Progenitor cell of endocrine pancreas (in vitro differentiated cells): ENCODE measurements around the gene SLC17A9. TPM values are rescaled to one million over a fixed set of nuclear protein-coding genes. Genes with fewer than 3 reads are reported as not detected.

Experiments used
- DNase-seq: peaks from one replicate; pipeline ENCODE4 v3.0.0; 2021; ENCODE audit warnings: low spot score; ENCODE audit not compliant: unreplicated experiment
- H3K27ac Mint-ChIP-seq: 2 replicates; pipeline ENCODE4 v1.8.0; 2021; ENCODE audit warnings: mild to moderate bottlenecking, moderate library complexity, mixed read lengths
- H3K27me3 Mint-ChIP-seq: 2 replicates; pipeline ENCODE4 v1.8.0; 2021; ENCODE audit warnings: mixed read lengths
- H3K36me3 Mint-ChIP-seq: 2 replicates; pipeline ENCODE4 v1.8.0; 2022; ENCODE audit warnings: mixed read lengths; ENCODE audit not compliant: insufficient read depth
- H3K4me1 Mint-ChIP-seq: 2 replicates; pipeline ENCODE4 v1.8.0; 2021; ENCODE audit warnings: low read depth, mixed read lengths
- H3K4me3 Mint-ChIP-seq: 2 replicates; pipeline ENCODE4 v1.8.0; 2021; ENCODE audit warnings: low read depth, mild to moderate bottlenecking, moderate library complexity, mixed read lengths
- H3K9me3 Mint-ChIP-seq: 2 replicates; pipeline ENCODE4 v1.8.0; 2021; ENCODE audit warnings: low read depth, mixed read lengths
- total RNA-seq: library from RNA; stranded (reverse); gene quantifications from 2 replicates; pipeline ENCODE4 v1.2.1, GENCODE V29; 2021
- TF ChIP-seq, protein P1 (sequence below): fragments of 200-600 bp; sonication (generic); IDR thresholded peaks from one replicate; pipeline ENCODE4 v1.5.0; 2021; ENCODE audit warnings: antibody characterized with exemption, mild to moderate bottlenecking; ENCODE audit not compliant: unreplicated experiment

SLC17A9 gene
- total RNA-seq, 1 donor from 2014 or later, result 8.0 TPM

DNA sequence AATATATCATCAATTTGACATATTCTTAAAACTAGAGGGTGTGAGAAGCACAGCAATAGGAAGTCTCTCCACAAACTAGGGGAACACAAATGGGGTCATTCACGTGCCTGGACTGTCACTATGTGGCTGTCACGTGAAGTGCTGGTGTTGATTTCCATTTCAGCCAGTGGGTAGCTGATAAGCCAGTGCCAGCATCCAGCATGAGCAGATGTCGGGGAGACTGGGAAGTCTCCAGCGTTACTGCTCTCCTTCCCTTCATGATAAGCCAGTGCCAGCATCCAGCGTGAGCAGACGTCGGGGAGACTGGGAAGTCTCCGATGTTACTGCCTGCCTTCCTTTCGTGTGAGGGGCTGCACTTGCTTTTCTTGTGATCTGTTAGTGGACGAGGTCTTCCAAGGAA lies 5.6 kb upstream of the SLC17A9 start:
- H3K27me3 Mint-ChIP-seq, result no peaks in the 10 kb centered on the region
- H3K36me3 Mint-ChIP-seq, result peaks cover 25% of the 10 kb centered on the region
- no peak overlapping the region for H3K27ac Mint-ChIP-seq

GRCh38 chr20:62947532-62948300 lies 4.8 kb upstream of the SLC17A9 start:
- no peak for DNase-seq
- H3K36me3 Mint-ChIP-seq, result peaks cover 24% of the 10 kb centered on the region
- no peak overlapping the region for H3K27ac Mint-ChIP-seq
- H3K9me3 Mint-ChIP-seq, result no peaks in the 10 kb centered on the region
- H3K4me1 Mint-ChIP-seq, result peaks cover 2% of the 10 kb centered on the region
- no peaks in the 10 kb centered on the region for H3K27me3 Mint-ChIP-seq
- TF ChIP-seq, protein P1, sequence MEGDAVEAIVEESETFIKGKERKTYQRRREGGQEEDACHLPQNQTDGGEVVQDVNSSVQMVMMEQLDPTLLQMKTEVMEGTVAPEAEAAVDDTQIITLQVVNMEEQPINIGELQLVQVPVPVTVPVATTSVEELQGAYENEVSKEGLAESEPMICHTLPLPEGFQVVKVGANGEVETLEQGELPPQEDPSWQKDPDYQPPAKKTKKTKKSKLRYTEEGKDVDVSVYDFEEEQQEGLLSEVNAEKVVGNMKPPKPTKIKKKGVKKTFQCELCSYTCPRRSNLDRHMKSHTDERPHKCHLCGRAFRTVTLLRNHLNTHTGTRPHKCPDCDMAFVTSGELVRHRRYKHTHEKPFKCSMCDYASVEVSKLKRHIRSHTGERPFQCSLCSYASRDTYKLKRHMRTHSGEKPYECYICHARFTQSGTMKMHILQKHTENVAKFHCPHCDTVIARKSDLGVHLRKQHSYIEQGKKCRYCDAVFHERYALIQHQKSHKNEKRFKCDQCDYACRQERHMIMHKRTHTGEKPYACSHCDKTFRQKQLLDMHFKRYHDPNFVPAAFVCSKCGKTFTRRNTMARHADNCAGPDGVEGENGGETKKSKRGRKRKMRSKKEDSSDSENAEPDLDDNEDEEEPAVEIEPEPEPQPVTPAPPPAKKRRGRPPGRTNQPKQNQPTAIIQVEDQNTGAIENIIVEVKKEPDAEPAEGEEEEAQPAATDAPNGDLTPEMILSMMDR, result no peak
- no peak overlapping the region for H3K4me3 Mint-ChIP-seq

More for the DNA sequence above, 5.6 kb upstream of the SLC17A9 start:
- no peaks in the 10 kb centered on the region for H3K4me1 Mint-ChIP-seq
- TF ChIP-seq, protein P1, result no peak
- no peak for DNase-seq
- no peak overlapping the region for H3K4me3 Mint-ChIP-seq
- no peaks in the 10 kb centered on the region for H3K9me3 Mint-ChIP-seq

GRCh38 chr20:62949153-62949821 lies 3.2 kb upstream of the SLC17A9 start:
- no peaks in the 10 kb centered on the region for H3K9me3 Mint-ChIP-seq
- H3K36me3 Mint-ChIP-seq, result peaks cover 19% of the 10 kb centered on the region
- TF ChIP-seq, protein P1, result no peak
- H3K4me1 Mint-ChIP-seq, result peaks cover 6% of the 10 kb centered on the region
- DNase-seq, result no peak
- H3K27me3 Mint-ChIP-seq, result no peaks in the 10 kb centered on the region
- H3K4me3 Mint-ChIP-seq, result no peak overlapping the region
- no peak overlapping the region for H3K27ac Mint-ChIP-seq

DNA sequence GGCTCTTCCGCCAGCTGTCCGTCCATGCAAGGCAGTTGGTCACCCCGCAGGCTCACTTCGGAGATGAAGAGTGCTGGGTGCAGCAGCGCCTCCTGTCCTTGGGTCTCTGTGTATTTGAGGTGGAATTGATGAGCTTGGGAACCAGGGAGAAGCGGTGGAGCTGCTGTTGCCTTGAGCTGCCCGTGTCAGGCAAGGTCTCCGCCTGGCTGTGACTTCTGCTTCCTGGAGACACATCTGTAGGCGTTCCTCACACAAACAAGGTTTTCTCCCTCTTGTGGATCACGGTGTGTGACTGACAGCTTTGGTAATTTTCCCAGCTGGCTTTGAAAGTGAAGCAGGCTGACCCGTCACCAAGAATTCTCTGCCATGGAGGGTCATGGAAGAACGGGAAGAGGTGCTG lies 2.5 kb upstream of the SLC17A9 start:
- H3K27ac Mint-ChIP-seq, result peak overlapping the region; percentile 76
- no peaks in the 10 kb centered on the region for H3K27me3 Mint-ChIP-seq
- DNase-seq, result no peak
- TF ChIP-seq, protein P1, result no peak
- H3K4me3 Mint-ChIP-seq, result no peak overlapping the region
- peaks cover 16% of the 10 kb centered on the region for H3K36me3 Mint-ChIP-seq
- peaks cover 7% of the 10 kb centered on the region for H3K4me1 Mint-ChIP-seq
- H3K9me3 Mint-ChIP-seq, result no peaks in the 10 kb centered on the region

GRCh38 chr20:62950741-62951140 lies 1.8 kb upstream of the SLC17A9 start:
- H3K27ac Mint-ChIP-seq, result no peak overlapping the region
- H3K27me3 Mint-ChIP-seq, result no peaks in the 10 kb centered on the region
- H3K4me3 Mint-ChIP-seq, result no peak overlapping the region
- DNase-seq, result no peak
- no peaks in the 10 kb centered on the region for H3K9me3 Mint-ChIP-seq
- H3K36me3 Mint-ChIP-seq, result peaks cover 16% of the 10 kb centered on the region
- TF ChIP-seq, protein P1, result no peak
- peaks cover 10% of the 10 kb centered on the region for H3K4me1 Mint-ChIP-seq
